Heart right ventricle (tissue), 16 donors: Measurements from ENCODE around the gene RASD1. TPM values are rescaled to one million over a fixed set of nuclear protein-coding genes. Genes with fewer than 3 reads are reported as not detected.

Experiments used
- ATAC-seq, 8 donors: fragments of 200-7000 bp; cut with Tn5 transposase; one replicate each; pipeline ENCODE4 v1.9.1; 2020; ENCODE audit warnings: mild to moderate bottlenecking in 8 of 8, moderate library complexity in 8 of 8, moderate number of reproducible peaks in 1 of 8
- DNase-seq, 2 donors: peaks; one replicate each; pipeline ENCODE4 v3.0.0-alpha.2; 2020
- H3K27ac ChIP-seq, 10 donors: fragments of 200-600 bp; sonication (generic) in 2 of 10; one replicate each; pipeline versions ENCODE4 v1.5.0 to v1.8.0; 2020 to 2022; ENCODE audit warnings: mild to moderate bottlenecking in 3 of 10
- H3K27me3 ChIP-seq, 7 donors: fragments of 200-600 bp; one replicate each; pipeline ENCODE4 v1.8.0; 2021 to 2022; ENCODE audit warnings: mild to moderate bottlenecking in 2 of 7
- H3K36me3 ChIP-seq, 9 donors: fragments of 200-600 bp; sonication (generic) in 1 of 9; one replicate each; pipeline versions ENCODE4 v1.5.0 to v1.8.0; 2020 to 2022; ENCODE audit warnings: mild to moderate bottlenecking in 2 of 9
- H3K4me1 ChIP-seq, 9 donors: fragments of 200-600 bp; sonication (generic) in 1 of 9; one replicate each; pipeline versions ENCODE4 v1.5.0 to v1.8.0; 2020 to 2022; ENCODE audit warnings: mild to moderate bottlenecking in 4 of 9
- H3K4me3 ChIP-seq, 10 donors: fragments of 200-600 bp; sonication (generic) in 2 of 10; one replicate each; pipeline versions ENCODE4 v1.5.0 to v1.8.0; 2020 to 2022; ENCODE audit warnings: mild to moderate bottlenecking in 7 of 10, moderate library complexity in 2 of 10
- H3K9me3 ChIP-seq, 11 donors: fragments of 200-600 bp in 10 of 11; sonication (generic) in 2 of 11; one replicate each; pipeline versions ENCODE4 v1.5.0 to v1.8.0; 2013 to 2022; ENCODE audit warnings: mild to moderate bottlenecking in 2 of 11, control low read depth in 1 of 11, moderate library complexity in 1 of 11
- WGBS, 2 donors: extraction: QIAGEN DNeasy Blood & Tissue Kit; methylation state at CpG; one replicate each; pipeline ENCODE4 v1.1.7; 2013; ENCODE audit warnings: inconsistent platforms in 1 of 2; 5-methylcytosine and 5-hydroxymethylcytosine counted together
- intact Hi-C, 10 donors: fragments of 100-400 bp; cut with DNase I; formaldehyde crosslinking; loops; one replicate each; pipeline versions ENCODE4 v1.11.1 to v1.14.2; 2022
- polyA plus RNA-seq, 2 donors: library from polyadenylated mRNA; stranded (reverse); fragments of 200-250 nt; gene quantifications; one replicate each; pipeline ENCODE4 v1.2.3, GENCODE V29; 2013
- total RNA-seq, 10 donors: library from RNA; stranded (reverse); fragmentation: NEBNext Ultra II Directional in 3 of 10; extraction: Animal tissue kit (Norgen Biotek cat#: 25700) in 3 of 10; gene quantifications; one replicate each; pipeline versions ENCODE4 v1.2.1 to v1.2.4, GENCODE V29; 2021 to 2023
- TF ChIP-seq, protein P1 (sequence below), 9 donors: fragments of 200-600 bp; sonication (generic) in 2 of 9; IDR thresholded peaks; one replicate each; pipeline versions ENCODE4 v1.5.0 to v1.8.0; 2021 to 2022; ENCODE audit warnings: antibody characterized with exemption in 9 of 9, mild to moderate bottlenecking in 5 of 9, moderate library complexity in 1 of 9
- donor health status: Arrhythmogenic right ventricular cardiomyopathy.
- donor health status: ischemic (EF 13 %, LVEDD 7.1; RV severe dilation, severe dysfunction).
- donor health status: healthy with polysubstance abuse.
- donor health status: DM: no; HTN: yes; CAD: no.
- donor health status: DM: no; HTN: no; CAD: no.
- donor health status: ischemic (EF 25% LVEDD 6.9; RV normal size, moderate dysfunction).
- donor health status: ischemic (EF 25% LVEDD 5.7; RV mildly dilated, moderate dysfunction).
- donor health status: healthy.
- donor health status: DM: yes; HTN: yes; CAD: no.
- donor health status: Ischemic cardiomyopathy.
- donor health status: ischemic (EF 35%, LVEDD 5.7; RV mildly dilated, moderate dysfunction).
- donor health status: nonischemic (EF 11% LVEDD 7.7; RV severe dilation, severe dysfunction).
- donor health status: DM: yes; HTN: yes; CAD: no.
- donor health status: PGD.
- donor health status: ischemic (EF 29% LVEDD 5.4; RV normal size, mild dysfunction).
- donor health status: nonischemic (EF 23%, LVEDD 6.1; RV moderate dilation, normal function).

Gene RASD1
- total and polyA plus RNA-seq, 12 donors: 2.2 to 85.8 (median 11.5) TPM

DNA sequence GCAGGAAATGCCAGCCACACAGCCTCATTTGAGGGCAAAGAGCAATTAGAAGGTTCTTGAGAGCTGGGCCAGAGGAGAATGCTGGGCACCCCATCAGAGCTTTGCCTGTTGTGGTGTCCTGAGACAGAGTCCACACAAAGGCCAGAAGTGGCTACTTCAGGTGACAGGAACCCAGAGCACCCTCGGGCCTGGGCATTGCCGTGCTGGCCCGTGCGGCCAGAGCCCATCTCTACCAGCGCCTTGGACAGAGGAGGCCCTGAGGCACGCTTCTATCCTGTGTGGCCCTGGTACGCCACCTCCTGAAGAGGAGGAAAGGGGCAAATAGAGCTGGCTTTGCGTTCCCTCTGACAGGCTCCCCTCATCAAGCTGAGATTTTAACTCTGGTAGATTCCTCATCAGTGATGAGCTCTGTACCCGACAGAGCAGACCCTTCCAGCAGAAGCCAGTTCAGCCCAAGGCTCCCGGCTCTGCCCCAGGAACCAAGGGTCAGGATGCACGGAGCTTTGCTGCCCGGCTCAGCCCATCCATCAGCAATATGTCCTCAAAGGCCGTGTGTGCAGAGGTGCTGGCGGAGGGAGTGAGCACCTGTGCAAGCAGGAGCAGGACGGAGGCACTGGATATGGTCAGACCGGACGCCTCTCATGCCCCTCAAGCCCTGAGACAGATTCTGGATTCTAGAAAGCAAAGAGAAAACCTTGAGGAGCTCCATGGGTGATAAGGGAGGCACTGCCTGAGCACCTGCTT, 3.4 kb upstream of the RASD1 start:
- 89% methylated on average over 17 of the region's 17 CpGs for WGBS, 2 donors
- TF ChIP-seq, protein P1, sequence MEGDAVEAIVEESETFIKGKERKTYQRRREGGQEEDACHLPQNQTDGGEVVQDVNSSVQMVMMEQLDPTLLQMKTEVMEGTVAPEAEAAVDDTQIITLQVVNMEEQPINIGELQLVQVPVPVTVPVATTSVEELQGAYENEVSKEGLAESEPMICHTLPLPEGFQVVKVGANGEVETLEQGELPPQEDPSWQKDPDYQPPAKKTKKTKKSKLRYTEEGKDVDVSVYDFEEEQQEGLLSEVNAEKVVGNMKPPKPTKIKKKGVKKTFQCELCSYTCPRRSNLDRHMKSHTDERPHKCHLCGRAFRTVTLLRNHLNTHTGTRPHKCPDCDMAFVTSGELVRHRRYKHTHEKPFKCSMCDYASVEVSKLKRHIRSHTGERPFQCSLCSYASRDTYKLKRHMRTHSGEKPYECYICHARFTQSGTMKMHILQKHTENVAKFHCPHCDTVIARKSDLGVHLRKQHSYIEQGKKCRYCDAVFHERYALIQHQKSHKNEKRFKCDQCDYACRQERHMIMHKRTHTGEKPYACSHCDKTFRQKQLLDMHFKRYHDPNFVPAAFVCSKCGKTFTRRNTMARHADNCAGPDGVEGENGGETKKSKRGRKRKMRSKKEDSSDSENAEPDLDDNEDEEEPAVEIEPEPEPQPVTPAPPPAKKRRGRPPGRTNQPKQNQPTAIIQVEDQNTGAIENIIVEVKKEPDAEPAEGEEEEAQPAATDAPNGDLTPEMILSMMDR (IDR thresholded peaks at IDR 0.05): no peak
- intact Hi-C loops: loop anchor here in 9 of 10 donors (2.0 to 10.0 kb wide), 10 partner anchors 69 to 145 kb away; no protein-coding TSS in a partner anchor

DNA sequence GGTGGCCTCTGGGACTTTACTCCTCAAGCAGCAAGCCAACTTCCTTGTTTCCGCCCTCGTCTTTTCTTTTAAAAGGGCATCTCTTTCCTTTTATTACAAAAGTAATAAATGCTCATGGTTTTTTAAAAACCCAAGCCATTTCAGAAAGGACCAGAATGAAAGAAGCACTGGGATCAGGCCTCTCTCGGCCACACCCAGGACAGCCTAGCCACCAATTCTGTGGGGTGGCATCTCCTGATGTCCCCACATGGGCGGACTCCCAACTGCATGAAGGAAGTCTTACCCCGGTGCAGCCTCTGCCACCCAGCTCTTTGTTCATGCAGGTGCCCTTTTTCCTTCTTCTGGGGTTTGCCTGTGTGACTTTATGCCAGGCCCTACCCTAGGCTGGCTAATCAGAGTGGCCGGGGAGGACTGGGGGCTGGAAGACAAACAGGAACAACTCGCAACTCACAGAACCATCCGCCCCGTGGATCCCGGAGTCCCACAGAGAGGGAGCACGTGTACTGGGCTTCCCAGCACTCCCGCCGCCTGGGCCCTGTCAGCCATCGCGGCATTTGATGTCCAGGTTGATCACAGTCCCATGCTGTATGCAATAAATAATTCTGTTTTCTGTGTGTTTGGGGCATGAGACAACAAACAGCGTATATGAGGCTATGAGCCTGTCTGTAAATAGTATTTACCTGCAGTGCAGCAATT, 2.6 kb upstream of the RASD1 start:
- no peak for ATAC-seq
- TF ChIP-seq, protein P1 (IDR thresholded peaks at IDR 0.05): no peak
- DNase-seq: no peak
- Histone ChIP-seq H3K4me1 (peaks cover 9 to 31% (median 27%) of the 10 kb centered on the region in 9 donors), H3K4me3 (no peak overlapping the region), H3K36me3 (no peaks in the 10 kb centered on the region), H3K9me3 (no peaks in the 10 kb centered on the region), H3K27me3 (peaks cover 0 to 22% (median 0%) of the 10 kb centered on the region in 7 donors), H3K27ac (no peak overlapping the region)
- 90 to 91% methylated on average over 16 of the region's 16 CpGs for WGBS, 2 donors
- intact Hi-C loops: loop anchor here in 9 of 10 donors (2.0 to 10.0 kb wide), 9 partner anchors 70 to 146 kb away; no protein-coding TSS in a partner anchor

More for the DNA sequence above, 3.4 kb upstream of the RASD1 start:
- Histone ChIP-seq H3K27me3 (peaks cover 0 to 19% (median 0%) of the 10 kb centered on the region in 7 donors), H3K36me3 (no peaks in the 10 kb centered on the region), H3K4me3 (no peak overlapping the region), H3K4me1 (peaks cover 9 to 24% (median 21%) of the 10 kb centered on the region in 9 donors), H3K9me3 (no peaks in the 10 kb centered on the region), H3K27ac (no peak overlapping the region)
- no peak for DNase-seq
- ATAC-seq: no peak

DNA sequence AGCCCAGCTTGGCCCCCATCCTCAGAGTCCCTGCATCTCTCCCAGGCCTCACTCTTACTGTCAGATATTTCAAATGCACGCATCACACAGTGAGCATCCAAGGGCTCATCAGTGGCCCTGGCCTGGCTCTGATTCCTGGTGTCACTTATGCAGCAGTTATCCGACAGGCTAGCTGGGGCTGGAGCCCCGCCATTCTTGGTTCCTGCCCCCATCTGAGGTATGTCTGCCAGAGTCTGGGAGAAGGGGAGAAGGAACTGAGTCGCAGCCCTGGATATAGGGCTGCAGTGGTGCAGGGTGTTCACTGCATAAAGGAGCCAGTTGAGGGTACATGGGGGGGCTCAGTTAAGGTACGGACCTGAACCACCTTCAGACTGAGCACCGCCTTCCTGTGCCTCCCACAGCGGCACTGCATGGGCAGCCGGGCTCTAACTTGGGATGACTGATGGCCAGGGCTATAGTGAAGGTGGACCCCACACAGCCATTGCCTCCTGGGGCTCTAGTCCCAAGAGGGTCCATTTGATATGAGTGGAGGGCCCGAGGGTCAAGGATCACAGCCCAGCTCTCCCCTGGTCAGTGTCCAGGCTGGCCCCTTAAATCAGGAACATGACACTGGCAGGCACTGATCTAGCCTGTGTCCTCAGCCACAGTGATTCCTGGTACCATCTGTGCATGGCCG, 1.8 kb upstream of the RASD1 start:
- H3K36me3 ChIP-seq: peaks cover 0 to 1% (median 0%) of the 10 kb centered on the region in 9 donors
- no peaks in the 10 kb centered on the region for H3K9me3 ChIP-seq
- TF ChIP-seq, protein P1 (IDR thresholded peaks at IDR 0.05): no peak
- H3K27me3 ChIP-seq: peaks cover 0 to 22% (median 0%) of the 10 kb centered on the region in 7 donors
- no peak overlapping the region for H3K4me3 ChIP-seq
- no peak overlapping the region for H3K27ac ChIP-seq
- ATAC-seq (no peak), DNase-seq (no peak)
- intact Hi-C loops: loop anchor here (2.0 to 10.0 kb wide), 12 partner anchors 53 to 147 kb away; no protein-coding TSS in a partner anchor
- peaks cover 9 to 38% (median 28%) of the 10 kb centered on the region in 9 donors for H3K4me1 ChIP-seq
- 92 to 95% methylated on average over 10 of the region's 10 CpGs for WGBS, 2 donors
